Left lung (tissue), 10 donors: ENCODE results near the gene ARHGAP26. TPM values are rescaled to one million over a fixed set of nuclear protein-coding genes. Genes with fewer than 3 reads are reported as not detected.
A peak's percentile ranks its signal among the peaks of the same experiment; 100 is the strongest.

Source experiments
- ATAC-seq: fragments of 200-7000 bp; cut with Tn5 transposase; one replicate; pipeline ENCODE4 v1.9.1; 2020; ENCODE audit warnings: moderate library complexity
- DNase-seq, 4 donors: peaks; one replicate each; pipeline ENCODE4 v3.0.0-alpha.2; 2013 to 2020
- H3K27ac ChIP-seq, 2 donors: fragments of 200-600 bp; sonication (generic) in 1 of 2; one replicate each; pipeline versions ENCODE4 v1.5.0 to v1.8.0; 2020 to 2021
- H3K27me3 ChIP-seq, 2 donors: fragments of 200-600 bp; sonication (generic) in 1 of 2; one replicate each; pipeline versions ENCODE4 v1.5.0 to v1.8.0; 2020 to 2021
- H3K36me3 ChIP-seq, 2 donors: fragments of 200-600 bp; sonication (generic) in 1 of 2; one replicate each; pipeline versions ENCODE4 v1.5.0 to v1.8.0; 2020 to 2021
- H3K4me1 ChIP-seq, 2 donors: fragments of 200-600 bp; one replicate each; pipeline ENCODE4 v1.8.0; 2021
- H3K4me3 ChIP-seq, 2 donors: fragments of 200-600 bp; sonication (generic) in 1 of 2; one replicate each; pipeline versions ENCODE4 v1.5.0 to v1.8.0; 2020 to 2021; ENCODE audit warnings: mild to moderate bottlenecking in 1 of 2
- H3K9me3 ChIP-seq, 2 donors: fragments of 200-600 bp; sonication (generic) in 1 of 2; one replicate each; pipeline versions ENCODE4 v1.5.0 to v1.8.0; 2020 to 2021
- intact Hi-C, 2 donors: fragments of 100-400 bp; cut with DNase I; formaldehyde crosslinking; loops; one replicate each; pipeline versions ENCODE4 v1.11.2 to v1.14.2; 2022
- polyA plus RNA-seq, 6 donors: library from polyadenylated mRNA; unstranded; fragments of 120-200 nt; gene quantifications; one replicate each; pipeline ENCODE4 v1.2.1, GENCODE V29; 2013; ENCODE audit not compliant: insufficient read length in 6 of 6
- total RNA-seq, 2 donors: library from RNA; stranded (reverse); fragmentation: NEBNext Ultra II Directional; extraction: Animal tissue kit (Norgen Biotek cat#: 25700); gene quantifications; one replicate each; pipeline ENCODE4 v1.2.1, GENCODE V29; 2021
- TF ChIP-seq, protein P1 (sequence below), 2 donors: fragments of 200-600 bp; sonication (generic) in 1 of 2; IDR thresholded peaks; one replicate each; pipeline versions ENCODE4 v1.5.0 to v1.8.0; 2021; ENCODE audit warnings: antibody characterized with exemption in 2 of 2
- donor health status: DM: no; HTN: yes; CAD: no.
- donor health status: DM: no; HTN: no; CAD: no.

ARHGAP26 gene
- total and polyA plus RNA-seq, 8 donors = 13.9 to 61.9 (median 14.9) TPM

DNA sequence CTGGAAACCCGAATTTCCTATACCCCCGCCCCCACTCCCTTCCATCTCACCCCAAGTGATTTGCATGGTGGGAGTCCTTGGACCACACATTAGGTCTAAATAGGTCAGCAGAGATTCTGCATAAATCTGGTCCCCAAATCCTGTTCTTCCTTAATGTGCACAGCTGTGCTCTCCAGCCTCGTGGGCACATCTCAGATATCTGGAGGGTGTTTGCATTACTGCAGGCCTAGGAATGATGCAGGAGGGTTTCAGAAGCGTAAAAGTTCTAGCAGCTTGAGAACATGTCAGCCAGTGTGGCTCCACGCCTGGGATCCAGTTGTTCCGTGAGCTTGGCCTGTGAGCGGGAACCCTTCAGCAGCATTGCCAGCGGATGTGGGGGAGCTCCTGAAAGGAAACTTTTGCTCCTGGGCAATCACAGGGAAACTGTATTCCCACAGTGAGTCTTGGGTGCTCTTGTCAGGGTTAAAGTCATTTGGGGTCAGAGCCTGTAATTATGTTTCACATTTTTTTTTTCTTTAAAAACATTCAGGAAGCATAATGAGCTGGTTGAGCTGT lies 12.9 kb downstream of the ARHGAP26 start:
- TF ChIP-seq, protein P1, sequence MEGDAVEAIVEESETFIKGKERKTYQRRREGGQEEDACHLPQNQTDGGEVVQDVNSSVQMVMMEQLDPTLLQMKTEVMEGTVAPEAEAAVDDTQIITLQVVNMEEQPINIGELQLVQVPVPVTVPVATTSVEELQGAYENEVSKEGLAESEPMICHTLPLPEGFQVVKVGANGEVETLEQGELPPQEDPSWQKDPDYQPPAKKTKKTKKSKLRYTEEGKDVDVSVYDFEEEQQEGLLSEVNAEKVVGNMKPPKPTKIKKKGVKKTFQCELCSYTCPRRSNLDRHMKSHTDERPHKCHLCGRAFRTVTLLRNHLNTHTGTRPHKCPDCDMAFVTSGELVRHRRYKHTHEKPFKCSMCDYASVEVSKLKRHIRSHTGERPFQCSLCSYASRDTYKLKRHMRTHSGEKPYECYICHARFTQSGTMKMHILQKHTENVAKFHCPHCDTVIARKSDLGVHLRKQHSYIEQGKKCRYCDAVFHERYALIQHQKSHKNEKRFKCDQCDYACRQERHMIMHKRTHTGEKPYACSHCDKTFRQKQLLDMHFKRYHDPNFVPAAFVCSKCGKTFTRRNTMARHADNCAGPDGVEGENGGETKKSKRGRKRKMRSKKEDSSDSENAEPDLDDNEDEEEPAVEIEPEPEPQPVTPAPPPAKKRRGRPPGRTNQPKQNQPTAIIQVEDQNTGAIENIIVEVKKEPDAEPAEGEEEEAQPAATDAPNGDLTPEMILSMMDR (IDR thresholded peaks at IDR 0.05) = no peak
- Histone ChIP-seq H3K9me3 (no peaks in the 10 kb centered on the region), H3K27me3 (no peaks in the 10 kb centered on the region), H3K27ac (peak overlapping the region in 1 of 2 donors; percentile 69), H3K4me1 (peaks cover 17 to 70% of the 10 kb centered on the region in 2 donors), H3K4me3 (no peak overlapping the region), H3K36me3 (no peaks in the 10 kb centered on the region)
- intact Hi-C loops = no loop called here
- no peak for ATAC-seq
- DNase-seq = no peak

DNA sequence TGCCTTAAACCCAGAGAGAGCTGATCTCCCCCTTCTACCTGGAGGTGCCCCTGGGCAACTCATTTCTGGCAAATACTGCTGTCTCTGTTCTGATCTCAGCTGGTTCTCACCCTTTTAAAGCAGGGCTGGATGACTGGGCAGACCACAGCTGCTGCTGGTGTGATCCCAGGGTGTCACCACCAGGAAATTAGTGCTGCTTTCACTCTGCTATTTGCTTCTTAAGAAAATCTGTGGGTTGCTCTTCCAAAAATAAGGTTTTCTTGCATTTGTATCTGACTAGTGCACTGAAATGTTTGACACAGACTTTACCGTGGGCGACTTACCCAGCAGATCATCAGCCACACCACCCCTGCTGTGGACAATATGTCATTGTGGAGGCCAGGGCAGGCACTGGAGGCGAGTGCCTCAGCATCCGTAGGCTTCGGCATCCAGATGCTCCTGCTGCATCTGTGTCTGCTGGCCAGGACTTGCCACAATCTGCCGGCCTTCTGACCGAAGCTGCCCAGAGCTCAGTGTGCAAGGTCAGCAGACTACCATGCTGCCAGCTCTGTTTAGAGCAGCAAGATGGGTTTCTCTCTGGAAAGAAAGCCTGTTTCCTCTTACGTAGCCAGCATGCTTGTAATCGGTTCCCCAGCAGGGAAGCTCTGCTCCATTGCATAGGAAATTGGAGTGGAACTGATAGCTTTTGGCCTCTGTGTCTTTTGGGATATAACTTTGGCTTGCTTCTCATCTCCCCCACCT lies 13.6 kb downstream of the ARHGAP26 start:
- no peaks in the 10 kb centered on the region for H3K36me3 ChIP-seq
- DNase-seq = peak in 1 of 4 donors; percentile 59
- intact Hi-C loops = no loop called here
- no peaks in the 10 kb centered on the region for H3K9me3 ChIP-seq
- peaks cover 17 to 64% of the 10 kb centered on the region in 2 donors for H3K4me1 ChIP-seq
- H3K27ac ChIP-seq = peak overlapping the region in 1 of 2 donors; percentile 69
- ATAC-seq = peak; percentile 69
- H3K27me3 ChIP-seq = no peaks in the 10 kb centered on the region
- TF ChIP-seq, protein P1 (IDR thresholded peaks at IDR 0.05) = no peak
- H3K4me3 ChIP-seq = no peak overlapping the region

DNA sequence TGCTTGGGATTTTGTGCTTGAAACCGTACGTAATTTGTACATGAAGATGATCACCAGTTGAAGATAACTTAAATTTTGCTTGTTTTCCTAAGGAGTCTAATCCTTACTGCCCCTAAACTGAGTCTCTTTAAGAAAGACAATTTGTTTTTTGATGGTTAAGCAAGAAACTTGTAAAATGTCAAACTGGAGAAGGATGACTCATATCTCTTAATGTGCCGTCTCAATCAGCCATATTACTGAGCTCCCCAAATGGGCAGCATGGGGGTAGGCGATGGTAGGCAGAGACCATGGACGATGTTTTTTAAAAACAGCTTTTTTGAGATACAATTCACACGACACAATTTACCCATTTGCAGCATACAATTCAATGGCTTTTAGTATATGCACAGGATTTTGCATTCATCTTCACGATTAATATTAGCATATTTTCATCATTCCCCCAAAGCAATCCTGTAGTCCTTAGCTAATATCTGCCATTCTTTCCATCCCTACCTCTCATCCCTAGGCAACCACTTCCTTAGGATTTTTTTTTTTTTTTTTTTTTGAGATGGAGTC lies 14.3 kb downstream of the ARHGAP26 start:
- TF ChIP-seq, protein P1 (IDR thresholded peaks at IDR 0.05) = no peak
- intact Hi-C loops = no loop called here
- Histone ChIP-seq H3K27me3 (no peaks in the 10 kb centered on the region), H3K27ac (peak overlapping the region in 1 of 2 donors; percentile 69), H3K36me3 (no peaks in the 10 kb centered on the region), H3K9me3 (no peaks in the 10 kb centered on the region), H3K4me1 (peaks cover 16 to 57% of the 10 kb centered on the region in 2 donors), H3K4me3 (no peak overlapping the region)
- DNase-seq (no peak), ATAC-seq (no peak)

GRCh38 chr5:142785206-142785605 lies 15.0 kb downstream of the ARHGAP26 start:
- no peak overlapping the region for H3K27ac ChIP-seq
- H3K27me3 ChIP-seq = no peaks in the 10 kb centered on the region
- intact Hi-C loops = no loop called here
- peaks cover 13 to 56% of the 10 kb centered on the region in 2 donors for H3K4me1 ChIP-seq
- H3K9me3 ChIP-seq = no peaks in the 10 kb centered on the region
- no peak for DNase-seq
- no peak overlapping the region for H3K4me3 ChIP-seq
- no peaks in the 10 kb centered on the region for H3K36me3 ChIP-seq
- ATAC-seq = no peak
- TF ChIP-seq, protein P1 (IDR thresholded peaks at IDR 0.05) = no peak

GRCh38 chr5:142789206-142789605 lies 19.0 kb downstream of the ARHGAP26 start:
- H3K4me3 ChIP-seq = no peak overlapping the region
- TF ChIP-seq, protein P1 (IDR thresholded peaks at IDR 0.05) = no peak
- H3K27me3 ChIP-seq = no peaks in the 10 kb centered on the region
- no peak for ATAC-seq
- H3K36me3 ChIP-seq = no peaks in the 10 kb centered on the region
- H3K27ac ChIP-seq = no peak overlapping the region
- DNase-seq = no peak
- intact Hi-C loops = no loop called here
- no peaks in the 10 kb centered on the region for H3K9me3 ChIP-seq
- H3K4me1 ChIP-seq = peaks cover 5 to 37% of the 10 kb centered on the region in 2 donors
